HG03469 (cell line): ENCODE results near the gene DAB1.

Experiments used
- ATAC-seq: cut with Tn5 transposase; IDR thresholded peaks from one replicate; pipeline ENCODE4 v1.9.1; 2021; ENCODE audit warnings: mild to moderate bottlenecking, moderate library complexity, moderate number of reproducible peaks; ENCODE audit not compliant: unreplicated experiment

Gene DAB1

DNA sequence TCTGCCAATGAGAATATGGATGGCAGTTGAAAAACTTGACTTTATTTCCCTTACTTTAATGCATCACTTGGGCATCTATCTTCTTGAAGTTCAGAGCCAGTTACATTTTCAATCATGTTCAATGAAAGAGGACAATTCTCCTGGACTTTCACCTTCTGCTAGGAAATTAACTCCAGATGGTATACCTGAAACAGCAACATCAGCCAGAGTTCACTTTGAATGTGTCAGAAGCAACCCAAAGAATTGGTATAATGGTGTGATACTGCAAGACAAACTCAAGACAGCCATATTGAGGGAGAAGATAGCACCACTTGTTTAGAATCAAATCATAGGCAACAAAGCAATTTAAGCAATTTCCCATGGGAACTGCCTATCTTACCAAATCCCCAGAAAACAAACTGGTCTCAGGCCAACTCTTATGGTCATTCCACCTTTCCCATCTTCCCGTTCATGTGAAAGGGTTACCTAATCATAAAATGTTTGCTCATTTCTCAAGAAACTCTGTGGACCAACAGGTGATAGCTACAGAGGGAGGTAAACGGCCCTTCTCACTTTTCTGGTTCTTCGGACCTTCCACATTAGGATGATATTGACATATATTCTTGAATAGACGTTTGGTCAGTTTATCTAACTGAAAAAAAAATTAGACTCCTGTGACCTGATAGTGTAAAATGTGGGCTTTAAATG is 428.3 kb downstream of the DAB1 start:
- ATAC-seq = no peak

DNA sequence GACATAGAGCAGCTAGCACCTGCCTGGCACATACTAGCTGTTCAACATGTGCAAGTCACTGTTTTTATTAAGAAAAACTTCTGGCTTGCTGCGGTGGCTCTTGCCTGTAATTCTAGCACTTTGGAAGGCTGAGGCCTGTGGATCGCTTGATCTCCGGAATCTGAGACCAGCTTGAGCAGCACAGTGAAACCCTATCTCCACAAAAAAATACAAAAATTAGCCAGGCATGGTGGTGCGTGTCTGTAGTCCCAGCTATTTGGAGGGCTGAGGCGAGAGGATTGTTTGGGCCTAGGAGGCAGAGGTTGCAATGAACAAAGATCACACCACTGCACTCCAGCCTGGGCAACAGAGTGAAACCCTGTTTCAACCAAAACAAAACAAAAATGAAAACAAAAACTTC is 430.4 kb downstream of the DAB1 start:
- ATAC-seq = no peak

DNA sequence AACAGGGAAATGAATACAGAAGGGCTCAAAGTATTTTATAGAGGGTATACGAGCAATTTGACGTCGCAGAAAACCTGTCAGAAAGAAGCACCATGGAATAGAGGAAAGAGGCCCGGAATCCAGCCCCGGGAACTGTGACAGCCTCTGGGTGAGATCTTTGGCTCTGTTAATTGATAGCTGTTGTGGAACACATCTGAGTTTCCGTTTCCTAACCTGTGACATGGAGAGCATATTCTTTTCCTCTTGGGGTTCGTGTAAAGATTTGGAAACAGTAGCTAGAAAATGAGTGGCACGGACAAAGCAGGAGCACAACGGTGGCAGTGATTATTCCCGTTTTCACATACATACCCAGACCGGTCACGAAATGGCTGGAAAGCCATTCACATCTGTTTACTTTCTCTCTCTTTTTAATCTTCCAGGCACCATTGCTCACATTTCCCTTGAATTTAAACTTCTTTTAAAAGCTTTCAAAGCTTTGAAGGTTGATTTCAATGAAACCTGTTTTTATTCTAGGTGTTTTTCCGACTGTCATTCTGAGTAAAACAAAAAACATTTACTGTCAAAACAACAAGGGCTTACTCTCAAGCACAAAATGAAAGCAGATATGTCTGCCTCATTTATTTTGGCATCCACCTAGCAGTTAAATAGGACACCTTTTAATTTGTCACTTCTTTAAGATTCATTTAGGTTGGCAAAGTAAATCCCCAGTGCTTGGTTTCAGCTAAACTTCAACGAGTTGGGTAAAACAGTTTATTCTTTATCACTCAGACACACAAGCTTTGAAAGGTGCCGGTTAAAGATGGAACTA is 431.3 kb downstream of the DAB1 start:
- ATAC-seq = no peak

DNA sequence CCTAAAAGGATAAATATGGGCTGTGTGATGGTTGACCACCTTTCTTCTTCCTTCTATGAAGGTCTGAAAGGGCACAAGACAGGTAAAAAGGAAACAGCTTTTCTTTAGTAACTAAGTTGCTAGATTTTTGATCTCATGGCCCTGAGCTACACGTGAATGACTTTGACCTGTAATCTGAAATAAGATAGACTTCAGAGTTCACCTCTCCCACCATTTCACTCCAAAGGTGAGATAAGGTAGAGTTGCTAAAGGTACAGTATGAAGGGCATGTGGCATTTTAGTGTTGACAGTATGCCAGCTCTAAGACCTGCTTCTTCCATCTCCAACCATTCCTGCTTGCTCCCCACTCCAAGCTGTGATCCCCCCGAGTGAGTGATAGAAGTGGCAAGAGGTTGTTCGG is 432.3 kb downstream of the DAB1 start:
- ATAC-seq = no peak

DNA sequence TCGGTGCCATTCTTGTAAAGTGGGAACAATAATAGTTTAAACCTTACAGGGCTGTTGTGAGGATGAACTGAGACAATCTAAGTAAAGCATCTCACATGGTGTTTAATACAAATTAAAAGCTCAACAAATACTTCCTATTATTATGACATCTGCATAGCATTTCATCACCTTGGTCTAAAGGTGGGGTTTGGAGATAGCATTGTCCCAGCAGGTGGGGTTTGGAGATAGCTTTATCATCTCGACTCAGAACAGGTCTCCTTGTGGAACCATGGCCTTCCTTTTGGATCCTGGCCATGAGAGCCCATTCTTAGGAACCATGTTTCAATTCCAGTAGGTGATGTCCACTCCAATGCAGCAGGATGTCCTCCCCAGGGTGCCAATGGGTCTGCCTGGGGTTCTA is 437.5 kb downstream of the DAB1 start:
- ATAC-seq = no peak

DNA sequence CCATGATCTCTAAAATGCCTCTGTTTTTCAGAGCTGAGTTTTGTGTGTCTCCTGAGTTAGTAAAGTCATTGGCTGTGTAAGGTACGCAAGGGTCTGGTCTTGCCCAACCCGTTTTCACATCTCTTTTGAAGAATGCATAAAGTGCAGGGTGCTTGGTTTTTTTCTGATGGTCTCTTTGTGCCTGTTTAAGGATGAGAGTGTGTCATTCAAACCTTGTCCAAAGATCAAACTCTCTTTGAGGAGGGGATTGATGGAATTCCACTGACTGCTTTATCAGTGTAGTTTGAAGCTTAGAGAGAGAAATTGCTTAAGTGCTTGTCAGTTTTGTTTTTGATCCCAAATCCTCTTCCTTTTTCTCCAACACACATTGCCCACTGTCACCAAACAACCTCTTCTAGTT is 438.0 kb downstream of the DAB1 start:
- no peak for ATAC-seq

DNA sequence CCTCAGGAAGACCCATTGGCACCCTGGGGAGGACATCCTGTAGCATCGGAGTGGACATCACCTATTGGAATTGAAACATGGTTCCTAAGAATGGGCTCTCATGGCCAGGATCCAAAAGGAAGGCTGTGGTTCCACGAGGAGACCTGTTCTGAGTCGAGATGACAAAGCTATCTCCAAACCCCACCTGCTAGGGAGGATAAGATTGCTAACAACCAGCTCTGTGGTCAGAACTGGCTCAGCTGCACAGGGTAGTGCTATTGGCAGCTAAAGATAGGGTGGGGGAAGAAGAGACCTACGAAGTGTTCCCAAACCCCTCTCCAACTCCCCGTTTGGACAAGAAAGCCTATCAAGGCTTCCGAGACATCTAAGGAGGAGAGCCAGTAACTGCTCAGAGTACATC is 440.4 kb downstream of the DAB1 start:
- ATAC-seq = no peak

DNA sequence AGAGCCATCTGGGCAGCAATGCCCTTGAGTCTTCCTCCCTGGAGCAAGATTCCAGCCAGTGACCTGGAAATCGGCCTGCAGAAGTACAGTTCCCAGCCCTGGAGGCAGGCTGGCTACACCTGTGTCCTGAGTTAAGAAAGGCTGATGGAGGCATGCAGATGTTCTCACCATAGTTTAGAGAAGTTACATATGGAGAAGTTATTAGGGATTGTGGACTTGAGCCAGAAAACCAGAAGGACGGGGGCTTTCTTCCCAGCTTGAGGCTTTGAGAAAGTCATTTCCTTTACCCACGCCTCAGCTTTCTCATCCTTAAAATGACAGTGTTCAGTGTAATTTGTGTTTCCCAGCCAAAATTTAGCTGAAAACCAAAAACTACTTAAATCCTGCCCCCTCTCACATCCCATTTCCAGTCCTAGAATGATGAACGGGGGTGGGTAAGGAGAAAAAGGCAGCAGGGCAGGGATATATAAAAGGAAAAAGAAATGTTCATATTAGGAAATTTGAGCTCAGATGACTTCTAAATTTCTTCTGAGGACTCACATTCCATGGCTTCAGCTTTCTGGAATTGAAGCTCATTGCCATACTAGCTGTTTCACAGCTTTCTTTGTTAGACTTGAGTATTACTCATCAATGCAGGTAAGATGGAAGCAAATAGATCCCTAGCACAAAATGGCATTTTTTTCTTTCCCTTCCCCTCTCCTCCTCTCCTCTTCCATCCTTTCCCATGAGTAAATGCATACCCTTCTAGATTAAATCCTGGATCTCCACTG is 443.7 kb downstream of the DAB1 start:
- ATAC-seq = no peak

DNA sequence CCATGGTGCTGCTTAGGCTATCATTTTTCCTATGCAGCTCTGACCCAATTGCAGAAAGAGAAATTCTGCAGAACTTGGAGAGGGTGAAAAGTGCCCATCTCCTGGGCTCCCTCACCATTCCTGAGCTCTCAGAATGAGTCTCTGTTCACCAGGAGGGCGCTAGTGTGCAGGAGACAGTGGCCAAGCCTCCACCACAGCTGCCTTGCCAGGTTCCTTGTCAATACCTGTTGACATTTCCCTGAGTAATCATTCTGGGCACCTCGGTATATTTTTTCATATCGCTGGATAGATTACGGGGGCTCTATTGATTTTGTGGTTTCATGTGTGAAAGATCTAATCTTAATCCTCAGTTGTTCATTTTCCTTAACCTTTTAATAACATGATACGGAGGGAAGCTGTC is 445.0 kb downstream of the DAB1 start:
- ATAC-seq = no peak

DNA sequence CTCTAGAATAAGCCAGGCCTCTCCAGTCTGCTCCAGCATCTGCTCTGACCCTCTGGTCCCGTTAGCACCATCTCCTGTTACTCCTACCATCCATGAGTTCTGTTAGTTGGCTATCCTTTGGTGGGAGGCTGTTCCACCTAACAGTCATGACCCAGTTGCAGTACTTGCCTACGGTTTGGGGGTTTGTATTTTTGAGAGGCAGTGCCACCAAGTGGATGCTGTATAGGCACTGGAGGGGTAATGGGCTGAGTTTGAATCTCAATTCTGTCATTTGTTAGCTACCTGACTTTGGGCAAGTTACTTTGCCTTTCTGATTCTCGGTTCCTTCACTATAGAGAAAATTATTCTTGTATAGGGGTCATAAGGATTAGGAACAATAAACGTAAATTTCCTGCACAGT is 445.9 kb downstream of the DAB1 start:
- no peak for ATAC-seq

DNA sequence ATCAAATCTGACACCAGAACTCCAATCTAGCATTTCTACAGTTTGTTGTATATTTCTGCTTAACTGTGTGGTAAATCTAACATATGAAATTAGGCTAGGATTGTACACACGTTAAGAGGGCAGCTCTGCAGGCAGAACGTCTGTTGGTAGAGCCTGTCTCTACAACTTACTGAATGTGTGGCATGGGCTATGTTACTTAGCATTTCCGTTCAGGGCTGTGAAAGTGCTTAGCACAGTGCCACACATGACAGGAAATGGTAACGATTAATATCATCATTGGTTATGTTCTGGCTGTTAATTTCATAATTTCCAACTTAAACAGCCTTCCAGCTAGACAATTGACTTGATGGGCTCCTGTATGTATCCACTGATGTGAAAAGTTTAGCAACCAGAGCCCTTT is 448.4 kb downstream of the DAB1 start:
- no peak for ATAC-seq

DNA sequence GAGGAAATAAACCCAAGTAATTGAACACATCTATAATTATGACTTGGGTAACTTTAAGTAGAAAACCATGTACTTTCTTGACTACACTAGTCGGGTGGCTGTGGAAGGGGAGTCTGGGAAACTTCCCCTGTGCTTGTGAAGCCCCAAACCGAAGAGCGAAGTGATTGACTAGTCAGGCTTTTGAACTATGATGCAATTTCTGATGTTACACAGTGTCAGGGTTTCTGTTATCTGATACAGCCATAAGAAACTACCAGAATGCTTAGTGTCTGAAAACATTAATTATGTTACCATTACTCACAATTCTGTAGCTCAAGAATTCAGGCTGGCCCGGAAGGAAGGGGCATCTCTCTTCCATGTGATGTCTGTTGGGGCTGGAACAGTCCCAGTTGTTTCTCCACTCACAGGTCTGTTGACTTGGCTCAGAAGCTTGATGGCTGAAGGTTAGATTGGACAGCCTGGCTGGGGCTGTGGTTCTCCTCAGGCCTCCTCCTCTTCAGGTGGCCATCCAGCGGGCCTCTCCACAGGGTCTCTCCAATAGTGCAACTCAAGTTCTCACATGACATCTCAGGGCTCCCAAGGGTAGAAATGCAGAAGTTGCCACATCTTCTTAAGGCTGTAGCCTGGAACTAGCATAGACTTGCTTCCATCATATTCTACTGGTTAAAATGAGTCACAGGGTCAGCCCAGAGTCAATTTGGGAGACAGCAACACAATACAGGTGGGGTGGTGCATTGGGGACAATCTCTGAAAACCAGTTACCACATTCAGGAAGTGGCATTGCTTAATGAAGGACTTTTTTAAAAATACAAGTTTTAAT is 449.7 kb downstream of the DAB1 start:
- no peak for ATAC-seq

DNA sequence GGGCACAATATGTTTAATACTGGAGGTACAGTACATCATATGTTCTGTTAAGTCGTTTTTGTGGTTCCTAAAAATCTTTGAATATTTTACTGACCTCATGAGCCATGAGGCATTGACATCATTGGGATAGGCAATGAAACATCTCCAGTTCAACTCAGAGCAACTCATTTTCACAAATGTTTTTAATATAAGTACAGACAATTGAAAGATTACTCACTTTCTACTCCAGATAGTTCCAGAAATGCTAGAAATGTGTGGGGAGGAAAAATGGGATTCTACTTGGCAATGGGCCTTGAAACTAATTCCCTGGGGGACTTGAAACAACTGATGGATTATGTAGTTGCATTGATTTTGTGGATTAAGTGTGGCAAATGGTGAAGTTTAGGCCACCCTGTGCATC is 450.9 kb downstream of the DAB1 start:
- no peak for ATAC-seq

DNA sequence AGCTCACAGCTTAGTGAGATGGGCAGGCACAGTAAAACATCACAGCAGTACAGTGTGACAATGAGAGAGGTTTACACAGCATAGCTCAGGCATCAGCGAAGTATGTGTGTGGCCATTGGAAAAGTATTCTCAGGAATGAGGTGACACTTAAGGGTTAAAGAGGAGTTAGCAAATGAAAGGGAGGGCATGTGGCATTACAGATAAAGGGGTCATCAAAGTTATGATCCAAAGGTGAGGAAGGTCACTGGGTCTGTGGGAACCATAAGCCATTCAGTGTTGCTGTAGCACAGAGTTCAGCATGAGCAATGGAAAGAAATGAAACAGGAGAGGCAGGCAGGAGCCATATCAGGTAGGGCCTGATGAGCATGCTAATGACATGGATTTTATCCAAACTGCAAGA is 453.6 kb downstream of the DAB1 start:
- ATAC-seq = no peak

DNA sequence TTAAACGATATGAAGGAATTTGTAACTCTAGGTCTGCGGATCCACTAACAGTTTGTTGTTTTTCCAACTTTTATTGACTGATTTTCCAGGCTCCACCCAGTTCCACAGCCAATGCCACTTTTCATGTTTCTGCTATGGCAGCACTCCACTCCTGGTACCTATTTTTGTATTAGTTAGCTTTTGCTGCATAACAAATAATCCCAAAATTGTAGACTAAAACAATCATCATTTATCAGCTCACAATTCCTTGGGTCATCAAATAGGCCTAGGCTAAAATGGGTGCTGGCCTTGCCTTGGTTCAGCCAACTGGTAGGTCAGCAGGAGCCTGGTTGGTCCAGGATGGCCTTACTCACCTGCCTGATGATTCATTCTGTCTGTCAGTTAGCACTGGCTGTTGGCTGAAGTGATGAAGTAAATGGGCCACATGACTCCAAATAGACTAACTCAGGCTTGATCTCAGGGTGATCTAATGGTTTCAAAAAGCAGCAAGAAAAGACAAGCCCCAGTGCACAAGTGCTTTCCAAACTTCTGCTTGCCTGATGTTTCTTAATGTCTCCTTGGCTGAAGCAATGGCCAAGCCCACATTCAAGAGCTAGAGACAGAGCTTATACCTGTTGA is 454.9 kb downstream of the DAB1 start:
- no peak for ATAC-seq

DNA sequence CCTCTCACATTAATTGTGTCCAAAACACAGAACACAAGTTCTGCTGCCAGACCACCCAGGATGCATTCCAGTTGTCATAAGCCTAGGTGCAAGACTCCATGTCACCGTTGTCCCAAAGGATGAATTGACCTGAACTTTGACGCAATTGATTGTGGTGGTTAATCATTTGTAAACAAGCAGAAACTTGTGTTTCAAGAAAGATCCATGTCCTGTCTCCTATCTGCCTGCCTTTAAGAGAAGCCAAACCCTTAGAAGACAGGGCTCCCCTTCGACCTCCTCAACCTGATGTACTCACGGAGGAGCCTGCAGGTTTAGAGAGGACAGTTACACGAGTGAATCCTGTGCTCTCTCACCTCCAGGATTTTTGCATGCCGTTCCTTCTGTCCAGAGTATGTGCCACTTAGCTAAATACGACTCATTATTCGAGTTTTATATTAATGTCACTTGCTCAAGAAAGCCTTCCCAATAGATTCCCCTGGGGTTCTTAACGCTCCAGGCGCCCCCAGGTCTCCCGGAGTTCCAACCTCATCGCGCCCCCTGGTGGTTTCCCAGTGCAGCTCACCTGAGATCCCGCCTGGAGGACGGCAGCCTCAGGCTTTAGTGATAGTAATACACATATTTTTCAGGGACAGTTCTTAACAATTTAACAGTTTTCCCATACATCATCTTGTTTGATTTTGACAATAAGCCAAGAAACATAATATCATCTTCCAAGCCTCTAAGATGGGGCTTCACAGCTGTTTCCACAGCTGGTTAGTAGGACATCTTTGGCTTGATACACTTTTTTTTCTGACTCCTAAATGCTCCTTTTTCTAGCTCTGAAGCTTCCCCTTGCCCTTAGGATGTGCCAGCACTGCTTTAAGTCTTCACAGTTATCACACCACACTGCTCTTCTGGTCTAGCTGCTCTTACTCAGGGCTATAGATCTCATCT is 455.7 kb downstream of the DAB1 start:
- no peak for ATAC-seq

DNA sequence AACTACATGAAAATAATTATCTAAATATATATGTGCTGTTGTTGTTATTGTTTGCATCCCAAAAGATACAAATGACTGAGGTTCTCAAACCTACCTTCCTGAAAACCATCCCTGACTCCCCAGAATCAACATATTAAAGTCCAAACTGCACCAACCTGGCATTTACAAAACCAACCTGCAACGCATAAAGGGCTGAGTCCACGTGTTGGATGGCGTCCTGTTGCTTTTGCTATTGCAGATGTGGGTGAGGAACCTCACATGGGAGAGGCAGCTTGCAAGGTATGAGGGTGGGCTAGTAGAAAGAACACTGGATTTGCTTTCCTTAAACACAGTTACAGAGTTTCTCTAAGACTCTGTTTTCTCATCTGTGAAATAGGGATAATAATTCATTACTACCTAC is 456.5 kb downstream of the DAB1 start:
- ATAC-seq = no peak

DNA sequence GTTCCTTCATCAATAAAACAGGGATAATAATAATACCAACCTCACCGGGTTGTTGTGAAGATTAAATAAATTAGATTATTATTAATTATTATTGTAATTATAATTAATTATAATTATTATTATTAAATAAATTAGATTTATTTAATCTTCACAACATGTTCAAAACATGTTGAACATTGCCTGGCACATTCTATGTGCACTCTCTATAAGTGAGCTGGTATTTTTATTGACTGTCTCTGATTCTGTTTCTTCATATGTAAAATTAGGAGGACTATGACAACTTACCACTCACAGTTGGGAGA is 457.2 kb downstream of the DAB1 start:
- ATAC-seq = no peak

DNA sequence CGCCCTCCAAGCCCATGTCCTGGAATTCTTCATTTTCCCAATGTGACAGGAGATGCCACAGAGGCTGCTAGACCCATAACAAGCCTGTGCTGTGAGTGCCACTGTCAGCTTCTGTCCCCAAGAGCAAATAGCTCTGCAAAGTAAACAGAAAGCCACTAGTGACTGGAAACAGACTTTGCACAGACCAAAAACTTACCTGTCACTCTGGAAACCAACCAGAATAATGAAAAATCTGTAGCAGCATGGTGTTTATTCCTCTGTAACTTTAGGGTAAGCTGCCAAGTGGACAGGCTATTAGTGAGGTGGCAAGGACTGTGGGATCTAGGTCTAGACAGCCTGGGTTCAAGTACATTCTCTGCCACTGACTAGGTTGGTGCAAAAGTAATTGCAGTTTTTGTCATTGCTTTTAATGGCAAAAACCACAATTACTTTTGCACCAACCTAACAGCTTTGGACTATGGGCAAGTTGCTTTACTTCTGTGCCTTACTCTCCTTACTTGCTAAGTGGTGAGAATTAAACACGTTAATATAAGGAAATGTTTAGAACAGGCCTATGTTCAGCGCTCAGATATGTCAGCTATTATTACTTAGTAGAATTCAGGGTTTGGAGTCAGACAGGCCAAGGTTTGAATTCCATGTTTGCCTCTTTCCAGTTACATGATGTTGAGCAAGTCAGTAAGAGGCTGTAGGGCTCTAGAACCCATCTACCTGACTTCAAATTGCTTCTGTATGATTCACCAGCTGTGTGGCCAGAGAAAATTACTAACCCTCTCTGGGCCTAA is 457.8 kb downstream of the DAB1 start, which contains the start of gene C8B:
Gene C8B (minus strand): TSS at position 100 of the 782 bp plus-strand sequence. CDS start 67 bp downstream, at position 33.
- no peak for ATAC-seq
